ENCODE measurements around the gene MDC1.
"Not testable (repeated sequence)": the region's sequence is repeated elsewhere in the genome, so short reads cannot be mapped to it uniquely, and the experiment has no call there.

GRCh38 chr6:30666300-30666699 is 50.8 kb downstream of the MDC1 start:
- TF ChIP-seq CTCF (conservative IDR thresholded peaks at IDR 0.05; ENCODE audit: low read depth in 2 of 2); REST (IDR thresholded peaks at IDR 0.05; ENCODE audit: unreplicated experiment); POLR2AphosphoS5 (IDR thresholded peaks at IDR 0.05; ENCODE audit: low read depth); ETS1 (IDR thresholded peaks at IDR 0.05); EZH2phosphoT487 (IDR thresholded peaks at IDR 0.05; ENCODE audit: unreplicated experiment); STAT1 (IDR thresholded peaks at IDR 0.05; ENCODE audit: unreplicated experiment); CREB1 (CRISPR knock-in tag; IDR thresholded peaks at IDR 0.05; ENCODE audit: low read depth); ZNF331 (CRISPR knock-in tag; IDR thresholded peaks at IDR 0.05; ENCODE audit: low read depth); EZH2 (IDR thresholded peaks at IDR 0.05; ENCODE audit: low read depth, unreplicated experiment); JUNB (IDR thresholded peaks at IDR 0.05; ENCODE audit: unreplicated experiment); NANOG (IDR thresholded peaks at IDR 0.05; ENCODE audit: borderline replicate concordance); ZNF462 (CRISPR knock-in tag; IDR thresholded peaks at IDR 0.05): not testable (repeated sequence)
